DMS79 treated with DMSO at 0.1 percent for 48 hours (cell line): Measurements from ENCODE around the gene MACROH2A1.

Source experiments
- DNase-seq: peaks from one replicate; lab custom pipeline; 2025; lab: John Stamatoyannopoulos, UW

Gene MACROH2A1

GRCh38 chr5:135315386-135315785 lies 83.6 kb downstream of the MACROH2A1 start:
- DNase-seq = no peak

GRCh38 chr5:135313946-135314345 lies 85.1 kb downstream of the MACROH2A1 start:
- DNase-seq = no peak

- DNase-seq = no peak
These were observed 85.6 kb downstream of the MACROH2A1 start for GRCh38 chr5:135313405-135313804.

- DNase-seq = no peak
These were observed 86.6 kb downstream of the MACROH2A1 start for GRCh38 chr5:135312255-135312935.

- DNase-seq = no peak
These were observed 88.6 kb downstream of the MACROH2A1 start for GRCh38 chr5:135310328-135310989.

- no peak for DNase-seq
These were observed 89.4 kb downstream of the MACROH2A1 start for GRCh38 chr5:135309391-135310327.

- DNase-seq = no peak
These were observed 90.3 kb downstream of the MACROH2A1 start for GRCh38 chr5:135308752-135309151.

- DNase-seq = no peak
These were observed 90.8 kb downstream of the MACROH2A1 start for GRCh38 chr5:135308245-135308644.

- no peak for DNase-seq
These were observed 91.7 kb downstream of the MACROH2A1 start for GRCh38 chr5:135307143-135307903.

GRCh38 chr5:135306557-135306956 lies 92.5 kb downstream of the MACROH2A1 start:
- DNase-seq = no peak

GRCh38 chr5:135304352-135305221 lies 94.4 kb downstream of the MACROH2A1 start:
- no peak for DNase-seq

- no peak for DNase-seq
These were observed 95.4 kb downstream of the MACROH2A1 start for GRCh38 chr5:135303582-135304173.

GRCh38 chr5:135296900-135297816 lies 101.9 kb downstream of the MACROH2A1 start:
- DNase-seq = no peak

GRCh38 chr5:135295852-135296251 lies 103.2 kb downstream of the MACROH2A1 start:
- DNase-seq = no peak

- no peak for DNase-seq
These were observed 104.2 kb downstream of the MACROH2A1 start for GRCh38 chr5:135294793-135295192.

- no peak for DNase-seq
These were observed 109.4 kb downstream of the MACROH2A1 start for GRCh38 chr5:135289651-135290050.

GRCh38 chr5:135287551-135287950 lies 111.5 kb downstream of the MACROH2A1 start:
- DNase-seq = no peak
